Fibroblast of the conjunctiva (primary cell): ENCODE data around the gene HTR3E.

ENCODE experiments used
- DNase-seq: peaks from one replicate; pipeline ENCODE4 v3.0.0-alpha.2; 2010; ENCODE audit warnings: low read depth

HTR3E gene

GRCh38 chr3:184155644-184156521 lies 59.0 kb downstream of the HTR3E start:
- no peak for DNase-seq

DNA sequence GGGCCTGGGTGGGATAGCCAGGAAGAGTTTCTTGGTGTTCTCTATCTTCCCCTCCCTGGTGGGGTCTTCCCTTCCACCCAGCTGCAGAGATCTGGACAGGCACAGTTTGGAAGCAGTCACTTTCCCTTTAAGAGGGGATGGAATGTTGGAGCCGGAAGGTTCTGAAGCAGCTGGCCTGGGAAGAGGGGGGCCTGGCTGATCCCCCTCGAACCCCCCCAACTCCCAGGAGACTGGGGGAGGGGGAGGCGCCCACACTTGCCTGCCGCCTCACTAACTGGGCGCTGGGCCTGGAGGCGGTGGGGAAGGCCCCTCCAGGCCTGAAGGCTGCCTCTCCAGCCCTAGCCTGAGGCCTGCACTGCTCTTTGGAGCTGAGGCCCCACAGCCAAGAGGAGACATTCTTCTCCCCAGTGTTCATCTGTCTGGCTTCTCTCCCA lies 59.7 kb downstream of the HTR3E start:
- peak; percentile 67 for DNase-seq
